ENCODE results near the gene RAB11FIP4. TPM values are rescaled to one million over a fixed set of nuclear protein-coding genes. Genes with fewer than 3 reads are reported as not detected.

RAB11FIP4 gene
- total and polyA plus RNA-seq, 2 donors (not counting 1 experiment from before 2014, with no cell fraction given), result 0.16 to 0.66 TPM

DNA sequence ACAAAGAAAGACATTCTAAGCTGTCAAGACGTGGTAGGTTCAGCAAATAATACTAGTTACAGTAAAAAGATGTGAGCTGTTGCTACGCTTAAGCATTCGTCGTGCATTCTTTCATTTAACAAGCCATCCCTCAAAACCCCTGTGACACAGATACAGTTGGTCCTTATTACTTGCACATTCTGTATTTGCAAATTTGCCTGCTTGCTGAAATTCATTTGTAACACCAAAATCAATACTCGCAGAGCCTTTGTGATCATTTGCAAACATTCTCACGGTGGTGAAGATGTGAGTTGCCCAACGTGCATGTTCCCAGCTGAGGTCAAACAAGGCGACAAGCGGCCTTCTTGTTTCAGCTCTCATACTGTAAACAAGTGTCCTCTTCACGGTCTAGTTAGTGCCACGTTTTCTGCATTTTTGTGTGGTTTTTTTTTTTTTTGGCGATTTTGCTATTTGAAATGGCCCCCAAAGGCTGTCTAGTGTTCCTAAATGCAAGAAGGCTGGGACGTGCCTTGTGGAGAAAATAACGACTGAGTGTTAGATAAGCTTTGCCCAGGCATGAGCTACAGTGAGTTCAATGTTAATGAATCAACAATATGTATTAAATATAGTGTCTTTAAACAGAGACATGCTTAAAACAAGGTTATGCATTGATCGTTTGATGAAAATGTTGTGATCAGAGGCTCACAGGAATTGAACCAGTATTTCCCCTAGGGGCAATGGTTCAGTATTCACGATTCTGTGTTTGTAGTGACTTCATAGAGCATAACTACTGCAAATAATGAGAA is 84.1 kb downstream of the RAB11FIP4 start:
- no peak for TF ChIP-seq EZH2 (IDR thresholded peaks at IDR 0.05; ENCODE audit: low read length, missing control alignments)
- TF ChIP-seq, protein P1, sequence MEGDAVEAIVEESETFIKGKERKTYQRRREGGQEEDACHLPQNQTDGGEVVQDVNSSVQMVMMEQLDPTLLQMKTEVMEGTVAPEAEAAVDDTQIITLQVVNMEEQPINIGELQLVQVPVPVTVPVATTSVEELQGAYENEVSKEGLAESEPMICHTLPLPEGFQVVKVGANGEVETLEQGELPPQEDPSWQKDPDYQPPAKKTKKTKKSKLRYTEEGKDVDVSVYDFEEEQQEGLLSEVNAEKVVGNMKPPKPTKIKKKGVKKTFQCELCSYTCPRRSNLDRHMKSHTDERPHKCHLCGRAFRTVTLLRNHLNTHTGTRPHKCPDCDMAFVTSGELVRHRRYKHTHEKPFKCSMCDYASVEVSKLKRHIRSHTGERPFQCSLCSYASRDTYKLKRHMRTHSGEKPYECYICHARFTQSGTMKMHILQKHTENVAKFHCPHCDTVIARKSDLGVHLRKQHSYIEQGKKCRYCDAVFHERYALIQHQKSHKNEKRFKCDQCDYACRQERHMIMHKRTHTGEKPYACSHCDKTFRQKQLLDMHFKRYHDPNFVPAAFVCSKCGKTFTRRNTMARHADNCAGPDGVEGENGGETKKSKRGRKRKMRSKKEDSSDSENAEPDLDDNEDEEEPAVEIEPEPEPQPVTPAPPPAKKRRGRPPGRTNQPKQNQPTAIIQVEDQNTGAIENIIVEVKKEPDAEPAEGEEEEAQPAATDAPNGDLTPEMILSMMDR (conservative IDR thresholded peaks at IDR 0.05 in 1 of 2, IDR thresholded peaks at IDR 0.05 in 1 of 2; ENCODE audit: low read depth in 1 of 2, low read length in 2 of 2), result no peak
- H4K20me1 ChIP-seq (ENCODE audit: control insufficient read depth, extremely low read depth, insufficient read depth, low read length), result no peaks in the 10 kb centered on the region
- no peaks in the 10 kb centered on the region for H3K36me3 ChIP-seq (ENCODE audit: control insufficient read depth, insufficient read depth, low read length)
- H3K9ac ChIP-seq (ENCODE audit: insufficient read depth, low read length), result no peak overlapping the region
- H3K4me2 ChIP-seq (ENCODE audit: extremely low read depth, insufficient read depth, low read length), result no peak overlapping the region
- H3K79me2 ChIP-seq (ENCODE audit: control insufficient read depth, insufficient read depth, low read length), result no peaks in the 10 kb centered on the region
- no peaks in the 10 kb centered on the region for H3K4me1 ChIP-seq (ENCODE audit: control insufficient read depth, extremely low read depth, insufficient read depth, low read length)
- no peak for DNase-seq (ENCODE audit: low read depth in 2 of 2)
- H3K4me3 ChIP-seq (replicated peaks in 1 of 4; ENCODE audit: control extremely low read depth in 1 of 4, insufficient read depth in 1 of 4, low read depth in 3 of 4, low read length in 4 of 4), result no peak overlapping the region
- peaks cover 6% of the 10 kb centered on the region for H3K27me3 ChIP-seq (ENCODE audit: control insufficient read depth, insufficient read depth, low read length)
- H3K27ac ChIP-seq (ENCODE audit: insufficient read depth, low read length), result no peak overlapping the region
- no peaks in the 10 kb centered on the region for H3K9me3 ChIP-seq (ENCODE audit: control insufficient read depth, insufficient read depth, low read depth, low read length)
- no peak overlapping the region for H2AFZ ChIP-seq (ENCODE audit: low read length)

DNA sequence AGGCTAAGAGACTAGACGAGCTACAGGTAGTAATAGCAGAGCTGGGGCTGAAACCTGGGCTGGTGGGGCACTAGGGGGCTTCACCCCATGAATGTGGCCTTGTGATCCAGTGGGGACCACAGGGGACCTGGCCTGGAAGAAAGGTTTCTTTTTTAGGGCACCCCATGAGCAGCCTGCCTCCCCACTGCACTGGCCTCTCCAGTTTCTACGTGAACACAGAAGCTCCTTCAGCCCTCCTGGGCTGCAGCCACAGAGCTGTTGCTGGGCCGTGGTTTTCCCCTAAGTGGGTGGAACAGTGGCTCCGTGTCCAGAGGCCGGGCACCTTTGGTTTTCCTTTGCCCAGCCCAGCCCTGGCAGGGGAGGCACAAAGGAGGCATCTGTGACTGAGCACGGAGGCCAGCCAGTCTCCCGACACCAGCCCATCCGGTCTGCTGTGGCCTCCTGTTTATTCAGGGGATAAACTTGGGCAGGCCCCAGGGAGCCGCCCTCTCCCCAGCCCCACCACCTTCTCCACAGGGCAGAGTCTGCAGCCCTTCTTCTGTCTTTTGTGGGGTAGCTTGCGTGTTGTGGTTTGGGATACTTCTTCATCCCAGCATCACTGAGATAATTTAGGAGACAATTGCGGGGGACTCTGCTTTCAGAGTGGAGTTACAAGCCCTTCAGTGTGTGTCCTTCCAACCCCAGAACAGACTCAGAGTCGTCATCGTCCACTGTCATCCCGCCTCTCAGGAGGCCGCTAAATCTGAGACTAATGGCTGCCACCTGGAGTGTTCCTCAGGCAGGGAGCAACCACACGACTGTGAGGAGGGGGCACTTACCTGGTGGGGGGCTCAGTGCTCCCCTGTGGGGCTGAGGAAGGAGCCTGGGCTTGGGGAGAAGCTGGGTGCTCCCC is 85.3 kb downstream of the RAB11FIP4 start:
- TF ChIP-seq EZH2 (IDR thresholded peaks at IDR 0.05; ENCODE audit: low read length, missing control alignments), result no peak
- TF ChIP-seq, protein P1 (conservative IDR thresholded peaks at IDR 0.05 in 1 of 2, IDR thresholded peaks at IDR 0.05 in 1 of 2; ENCODE audit: low read depth in 1 of 2, low read length in 2 of 2), result no peak
- no peak overlapping the region for H3K27ac ChIP-seq (ENCODE audit: insufficient read depth, low read length)
- H2AFZ ChIP-seq (ENCODE audit: low read length), result no peak overlapping the region
- DNase-seq (ENCODE audit: low read depth in 2 of 2), result no peak
- no peaks in the 10 kb centered on the region for H4K20me1 ChIP-seq (ENCODE audit: control insufficient read depth, extremely low read depth, insufficient read depth, low read length)
- no peak overlapping the region for H3K9ac ChIP-seq (ENCODE audit: insufficient read depth, low read length)
- H3K4me3 ChIP-seq (replicated peaks in 1 of 4; ENCODE audit: control extremely low read depth in 1 of 4, insufficient read depth in 1 of 4, low read depth in 3 of 4, low read length in 4 of 4), result no peak overlapping the region
- H3K4me1 ChIP-seq (ENCODE audit: control insufficient read depth, extremely low read depth, insufficient read depth, low read length), result no peaks in the 10 kb centered on the region
- H3K27me3 ChIP-seq (ENCODE audit: control insufficient read depth, insufficient read depth, low read length), result peaks cover 10% of the 10 kb centered on the region
- no peaks in the 10 kb centered on the region for H3K9me3 ChIP-seq (ENCODE audit: control insufficient read depth, insufficient read depth, low read depth, low read length)
- H3K4me2 ChIP-seq (ENCODE audit: extremely low read depth, insufficient read depth, low read length), result no peak overlapping the region
- no peaks in the 10 kb centered on the region for H3K79me2 ChIP-seq (ENCODE audit: control insufficient read depth, insufficient read depth, low read length)
- no peaks in the 10 kb centered on the region for H3K36me3 ChIP-seq (ENCODE audit: control insufficient read depth, insufficient read depth, low read length)

DNA sequence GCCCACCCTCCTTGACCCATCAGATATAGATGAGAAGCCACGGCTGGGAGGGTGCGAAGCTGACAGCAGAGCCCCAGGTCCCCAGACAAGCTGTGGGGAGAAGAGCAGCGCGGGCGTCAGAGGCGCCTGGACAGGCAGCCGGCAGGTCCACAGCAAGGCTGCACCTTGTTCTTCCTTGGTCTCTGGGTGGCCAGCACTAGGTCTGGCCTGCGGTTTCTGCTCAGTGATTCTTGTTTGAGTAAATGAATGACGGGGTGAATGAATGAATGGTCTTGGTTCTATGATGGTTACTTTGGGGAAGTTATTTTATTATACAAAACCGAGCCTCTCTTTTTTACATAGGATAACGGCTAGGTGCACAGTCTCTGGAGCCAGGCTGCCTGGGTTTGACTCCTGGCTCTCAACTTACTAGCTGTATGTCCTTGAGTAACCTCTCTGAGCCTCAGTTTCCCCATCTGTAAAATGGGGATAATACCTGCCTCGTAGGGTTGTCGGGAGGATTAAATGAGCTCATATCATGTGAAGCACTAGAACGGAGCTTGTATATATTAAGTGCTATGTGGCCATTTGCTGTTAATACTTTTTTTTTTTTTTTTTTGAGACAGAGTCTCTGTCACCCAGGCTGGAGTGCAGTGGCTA is 86.1 kb downstream of the RAB11FIP4 start:
- no peaks in the 10 kb centered on the region for H4K20me1 ChIP-seq (ENCODE audit: control insufficient read depth, extremely low read depth, insufficient read depth, low read length)
- H3K27me3 ChIP-seq (ENCODE audit: control insufficient read depth, insufficient read depth, low read length), result peaks cover 10% of the 10 kb centered on the region
- H3K4me3 ChIP-seq (replicated peaks in 1 of 4; ENCODE audit: control extremely low read depth in 1 of 4, insufficient read depth in 1 of 4, low read depth in 3 of 4, low read length in 4 of 4), result no peak overlapping the region
- H3K4me1 ChIP-seq (ENCODE audit: control insufficient read depth, extremely low read depth, insufficient read depth, low read length), result no peaks in the 10 kb centered on the region
- no peaks in the 10 kb centered on the region for H3K9me3 ChIP-seq (ENCODE audit: control insufficient read depth, insufficient read depth, low read depth, low read length)
- no peak for DNase-seq (ENCODE audit: low read depth in 2 of 2)
- H3K36me3 ChIP-seq (ENCODE audit: control insufficient read depth, insufficient read depth, low read length), result no peaks in the 10 kb centered on the region
- no peaks in the 10 kb centered on the region for H3K79me2 ChIP-seq (ENCODE audit: control insufficient read depth, insufficient read depth, low read length)
- no peak overlapping the region for H3K27ac ChIP-seq (ENCODE audit: insufficient read depth, low read length)
- no peak overlapping the region for H3K9ac ChIP-seq (ENCODE audit: insufficient read depth, low read length)
- TF ChIP-seq, protein P1 (conservative IDR thresholded peaks at IDR 0.05 in 1 of 2, IDR thresholded peaks at IDR 0.05 in 1 of 2; ENCODE audit: low read depth in 1 of 2, low read length in 2 of 2), result no peak
- no peak for TF ChIP-seq EZH2 (IDR thresholded peaks at IDR 0.05; ENCODE audit: low read length, missing control alignments)
- H2AFZ ChIP-seq (ENCODE audit: low read length), result no peak overlapping the region
- H3K4me2 ChIP-seq (ENCODE audit: extremely low read depth, insufficient read depth, low read length), result no peak overlapping the region
